Osteocyte (in vitro differentiated cells): ENCODE data around the gene HIRIP3. TPM values are rescaled to one million over a fixed set of nuclear protein-coding genes. Genes with fewer than 3 reads are reported as not detected.

Experiments
- DNase-seq: peaks from one replicate; pipeline ENCODE4 v3.0.0; 2021; ENCODE audit warnings: mixed read lengths; ENCODE audit not compliant: unreplicated experiment; ENCODE audit errors: extremely low spot score
- H3K27ac Mint-ChIP-seq: one replicate; pipeline ENCODE4 v1.8.0; 2021; ENCODE audit warnings: mild to moderate bottlenecking, mixed read lengths; ENCODE audit not compliant: unreplicated experiment
- H3K27me3 Mint-ChIP-seq: one replicate; pipeline ENCODE4 v1.8.0; 2021; ENCODE audit warnings: mixed read lengths; ENCODE audit not compliant: unreplicated experiment
- H3K36me3 Mint-ChIP-seq: one replicate; pipeline ENCODE4 v1.8.0; 2021; ENCODE audit warnings: mixed read lengths; ENCODE audit not compliant: unreplicated experiment
- H3K4me1 Mint-ChIP-seq: one replicate; pipeline ENCODE4 v1.8.0; 2021; ENCODE audit warnings: mixed read lengths; ENCODE audit not compliant: unreplicated experiment
- H3K4me3 Mint-ChIP-seq: one replicate; pipeline ENCODE4 v1.8.0; 2021; ENCODE audit warnings: mild to moderate bottlenecking, moderate library complexity, mixed read lengths; ENCODE audit not compliant: unreplicated experiment
- H3K9me3 Mint-ChIP-seq: one replicate; pipeline ENCODE4 v1.8.0; 2021; ENCODE audit warnings: mixed read lengths; ENCODE audit not compliant: unreplicated experiment
- total RNA-seq: library from RNA; stranded (reverse); gene quantifications from 2 replicates; pipeline ENCODE4 v1.2.1, GENCODE V29; 2021
- TF ChIP-seq, protein P1 (sequence below): fragments of 200-600 bp; sonication (generic); IDR thresholded peaks from 2 replicates; pipeline ENCODE4 v1.5.0; 2021; ENCODE audit warnings: antibody characterized with exemption, mild to moderate bottlenecking, moderate library complexity

The HIRIP3 gene
- total RNA-seq, 1 donor from 2014 or later: 12.5 TPM

DNA sequence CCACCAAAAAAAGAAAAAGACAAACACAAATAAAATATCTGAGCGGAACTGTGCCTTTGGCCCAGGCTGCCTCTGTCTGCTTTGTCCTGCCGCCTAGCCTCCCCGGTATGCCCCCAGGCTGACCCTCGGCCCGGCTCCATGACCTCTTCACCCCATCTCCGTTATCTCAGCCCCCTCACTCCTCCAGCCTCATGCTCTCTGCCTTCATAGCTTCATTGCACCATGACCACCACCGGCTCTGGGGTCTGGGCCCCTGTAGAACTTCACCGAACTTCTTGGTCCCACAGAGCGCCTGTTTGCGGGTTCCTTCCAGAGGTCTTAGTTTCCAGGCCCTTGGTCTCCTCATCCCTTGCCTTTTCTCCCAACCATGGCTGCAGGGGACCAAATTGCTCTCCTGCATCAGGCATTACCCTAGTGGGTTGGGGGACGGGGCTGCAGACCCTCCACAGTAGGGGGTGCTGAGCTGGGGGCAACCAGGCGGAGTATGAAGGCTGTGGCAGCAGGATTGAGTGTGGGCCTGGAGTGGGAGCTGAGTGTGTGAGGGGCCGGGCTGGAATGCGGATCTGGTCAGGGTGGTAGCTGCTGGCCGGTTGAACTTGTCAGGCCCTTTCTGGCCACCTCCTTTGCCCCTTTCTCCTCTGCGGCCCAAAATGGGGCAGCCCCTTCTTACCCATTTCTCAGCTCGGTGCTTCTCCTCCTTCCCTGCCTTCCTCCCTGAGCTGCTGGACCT is 6.9 kb downstream of the HIRIP3 start:
- Mint-ChIP-seq H3K4me1 (no peaks in the 10 kb centered on the region), H3K36me3 (peaks cover 37% of the 10 kb centered on the region), H3K27ac (no peak overlapping the region), H3K27me3 (no peaks in the 10 kb centered on the region), H3K9me3 (no peaks in the 10 kb centered on the region), H3K4me3 (no peak overlapping the region)
- DNase-seq: no peak
- TF ChIP-seq, protein P1, sequence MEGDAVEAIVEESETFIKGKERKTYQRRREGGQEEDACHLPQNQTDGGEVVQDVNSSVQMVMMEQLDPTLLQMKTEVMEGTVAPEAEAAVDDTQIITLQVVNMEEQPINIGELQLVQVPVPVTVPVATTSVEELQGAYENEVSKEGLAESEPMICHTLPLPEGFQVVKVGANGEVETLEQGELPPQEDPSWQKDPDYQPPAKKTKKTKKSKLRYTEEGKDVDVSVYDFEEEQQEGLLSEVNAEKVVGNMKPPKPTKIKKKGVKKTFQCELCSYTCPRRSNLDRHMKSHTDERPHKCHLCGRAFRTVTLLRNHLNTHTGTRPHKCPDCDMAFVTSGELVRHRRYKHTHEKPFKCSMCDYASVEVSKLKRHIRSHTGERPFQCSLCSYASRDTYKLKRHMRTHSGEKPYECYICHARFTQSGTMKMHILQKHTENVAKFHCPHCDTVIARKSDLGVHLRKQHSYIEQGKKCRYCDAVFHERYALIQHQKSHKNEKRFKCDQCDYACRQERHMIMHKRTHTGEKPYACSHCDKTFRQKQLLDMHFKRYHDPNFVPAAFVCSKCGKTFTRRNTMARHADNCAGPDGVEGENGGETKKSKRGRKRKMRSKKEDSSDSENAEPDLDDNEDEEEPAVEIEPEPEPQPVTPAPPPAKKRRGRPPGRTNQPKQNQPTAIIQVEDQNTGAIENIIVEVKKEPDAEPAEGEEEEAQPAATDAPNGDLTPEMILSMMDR: no peak

DNA sequence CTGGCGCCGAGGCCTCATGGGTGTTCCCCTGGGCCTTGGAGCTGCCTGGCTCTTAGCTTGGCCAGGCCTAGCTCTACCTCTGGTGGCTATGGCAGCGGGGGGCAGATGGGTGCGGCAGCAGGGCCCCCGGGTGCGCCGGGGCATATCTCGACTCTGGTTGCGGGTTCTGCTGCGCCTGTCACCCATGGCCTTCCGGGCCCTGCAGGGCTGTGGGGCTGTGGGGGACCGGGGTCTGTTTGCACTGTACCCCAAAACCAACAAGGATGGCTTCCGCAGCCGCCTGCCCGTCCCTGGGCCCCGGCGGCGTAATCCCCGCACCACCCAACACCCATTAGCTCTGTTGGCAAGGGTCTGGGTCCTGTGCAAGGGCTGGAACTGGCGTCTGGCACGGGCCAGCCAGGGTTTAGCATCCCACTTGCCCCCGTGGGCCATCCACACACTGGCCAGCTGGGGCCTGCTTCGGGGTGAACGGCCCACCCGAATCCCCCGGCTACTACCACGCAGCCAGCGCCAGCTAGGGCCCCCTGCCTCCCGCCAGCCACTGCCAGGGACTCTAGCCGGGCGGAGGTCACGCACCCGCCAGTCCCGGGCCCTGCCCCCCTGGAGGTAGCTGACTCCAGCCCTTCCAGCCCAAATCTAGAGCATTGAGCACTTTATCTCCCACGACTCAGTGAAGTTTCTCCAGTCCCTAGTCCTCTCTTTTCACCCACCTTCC is 7.9 kb downstream of the HIRIP3 start:
- no peak for DNase-seq
- Mint-ChIP-seq H3K9me3 (no peaks in the 10 kb centered on the region), H3K27me3 (no peaks in the 10 kb centered on the region), H3K4me1 (no peaks in the 10 kb centered on the region), H3K27ac (no peak overlapping the region), H3K4me3 (no peak overlapping the region), H3K36me3 (peaks cover 42% of the 10 kb centered on the region)
- TF ChIP-seq, protein P1: no peak

DNA sequence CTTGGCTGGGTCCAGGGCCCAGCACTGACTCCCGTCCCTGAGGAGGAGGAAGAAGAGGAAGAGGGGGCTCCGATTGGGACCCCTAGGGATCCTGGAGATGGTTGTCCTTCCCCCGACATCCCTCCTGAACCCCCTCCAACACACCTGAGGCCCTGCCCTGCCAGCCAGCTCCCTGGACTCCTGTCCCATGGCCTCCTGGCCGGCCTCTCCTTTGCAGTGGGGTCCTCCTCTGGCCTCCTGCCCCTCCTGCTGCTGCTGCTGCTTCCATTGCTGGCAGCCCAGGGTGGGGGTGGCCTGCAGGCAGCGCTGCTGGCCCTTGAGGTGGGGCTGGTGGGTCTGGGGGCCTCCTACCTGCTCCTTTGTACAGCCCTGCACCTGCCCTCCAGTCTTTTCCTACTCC is 8.5 kb downstream of the HIRIP3 start:
- Mint-ChIP-seq H3K36me3 (peaks cover 47% of the 10 kb centered on the region), H3K27ac (no peak overlapping the region), H3K9me3 (no peaks in the 10 kb centered on the region), H3K4me3 (no peak overlapping the region), H3K4me1 (no peaks in the 10 kb centered on the region), H3K27me3 (no peaks in the 10 kb centered on the region)
- no peak for DNase-seq
- TF ChIP-seq, protein P1: no peak

DNA sequence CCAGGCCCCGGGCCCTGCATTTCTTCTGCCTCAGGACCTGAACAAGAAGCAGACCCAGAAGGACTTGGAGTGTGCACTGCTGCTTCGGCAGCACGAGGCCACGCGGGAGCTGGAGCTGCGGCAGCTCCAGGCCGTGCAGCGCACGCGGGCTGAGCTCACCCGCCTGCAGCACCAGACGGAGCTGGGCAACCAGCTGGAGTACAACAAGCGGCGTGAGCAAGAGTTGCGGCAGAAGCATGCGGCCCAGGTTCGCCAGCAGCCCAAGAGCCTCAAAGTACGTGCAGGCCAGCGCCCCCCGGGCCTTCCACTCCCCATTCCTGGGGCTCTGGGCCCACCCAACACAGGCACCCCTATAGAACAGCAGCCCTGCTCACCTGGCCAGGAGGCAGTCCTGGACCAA is 9.2 kb downstream of the HIRIP3 start:
- DNase-seq: no peak
- Mint-ChIP-seq H3K27ac (no peak overlapping the region), H3K4me3 (no peak overlapping the region), H3K36me3 (peaks cover 50% of the 10 kb centered on the region), H3K9me3 (no peaks in the 10 kb centered on the region), H3K27me3 (no peaks in the 10 kb centered on the region), H3K4me1 (no peaks in the 10 kb centered on the region)
- TF ChIP-seq, protein P1: no peak

DNA sequence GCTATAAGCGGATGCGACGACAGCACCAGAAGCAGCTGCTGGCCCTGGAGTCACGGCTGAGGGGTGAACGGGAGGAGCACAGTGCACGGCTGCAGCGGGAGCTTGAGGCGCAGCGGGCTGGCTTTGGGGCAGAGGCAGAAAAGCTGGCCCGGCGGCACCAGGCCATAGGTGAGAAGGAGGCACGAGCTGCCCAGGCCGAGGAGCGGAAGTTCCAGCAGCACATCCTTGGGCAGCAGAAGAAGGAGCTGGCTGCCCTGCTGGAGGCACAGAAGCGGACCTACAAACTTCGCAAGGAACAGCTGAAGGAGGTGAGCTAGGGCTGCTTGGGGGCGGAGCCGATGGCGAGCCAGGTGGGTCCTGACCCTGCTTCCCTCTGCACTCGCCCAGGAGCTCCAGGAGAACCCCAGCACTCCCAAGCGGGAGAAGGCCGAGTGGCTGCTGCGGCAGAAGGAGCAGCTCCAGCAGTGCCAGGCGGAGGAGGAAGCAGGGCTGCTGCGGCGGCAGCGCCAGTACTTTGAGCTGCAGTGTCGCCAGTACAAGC is 10.1 kb downstream of the HIRIP3 start:
- Mint-ChIP-seq H3K4me3 (no peak overlapping the region), H3K27ac (no peak overlapping the region), H3K9me3 (no peaks in the 10 kb centered on the region), H3K36me3 (peaks cover 53% of the 10 kb centered on the region), H3K4me1 (no peaks in the 10 kb centered on the region), H3K27me3 (no peaks in the 10 kb centered on the region)
- TF ChIP-seq, protein P1: no peak
- DNase-seq: no peak
